ENCODE results near the gene RANBP10.

RANBP10 gene

DNA sequence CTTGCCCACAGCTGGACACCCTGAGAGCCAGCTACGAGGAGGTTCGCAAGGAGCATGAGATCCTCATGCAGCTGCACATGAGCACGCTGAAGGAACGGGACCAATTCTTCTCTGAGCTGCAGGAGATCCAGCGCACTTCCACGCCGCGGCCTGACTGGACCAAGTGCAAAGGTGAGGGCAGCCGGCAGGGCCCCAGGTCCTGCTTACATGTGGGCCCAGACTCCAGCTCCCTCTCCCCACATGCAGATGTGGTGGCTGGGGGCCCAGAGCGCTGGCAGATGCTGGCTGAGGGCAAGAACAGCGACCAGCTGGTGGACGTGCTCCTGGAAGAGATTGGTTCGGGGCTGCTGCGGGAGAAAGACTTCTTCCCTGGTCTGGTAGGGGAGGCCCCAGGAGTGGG, 19.5 kb upstream of the RANBP10 start:
- DNase-seq (ENCODE audit: low read depth), result no peak

DNA sequence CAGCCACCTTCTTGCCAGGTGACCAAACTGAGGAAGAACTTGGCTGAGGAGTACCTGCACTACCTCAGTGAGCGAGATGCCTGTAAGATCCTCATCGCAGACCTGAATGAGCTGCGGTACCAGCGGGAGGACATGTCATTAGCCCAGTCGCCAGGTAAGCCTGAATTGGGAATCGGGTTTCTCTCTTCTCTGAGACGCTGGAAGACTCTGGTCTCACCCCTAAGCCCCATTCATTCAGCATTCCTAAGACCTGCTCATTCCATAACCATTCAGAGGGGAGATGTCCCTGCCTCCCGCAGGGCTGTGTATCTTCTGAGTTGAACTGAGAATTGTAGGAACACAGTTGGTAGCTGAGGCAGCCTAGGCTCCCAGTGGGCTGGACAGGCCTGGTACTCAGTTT, 18.8 kb upstream of the RANBP10 start:
- no peak for DNase-seq (ENCODE audit: low read depth)

DNA sequence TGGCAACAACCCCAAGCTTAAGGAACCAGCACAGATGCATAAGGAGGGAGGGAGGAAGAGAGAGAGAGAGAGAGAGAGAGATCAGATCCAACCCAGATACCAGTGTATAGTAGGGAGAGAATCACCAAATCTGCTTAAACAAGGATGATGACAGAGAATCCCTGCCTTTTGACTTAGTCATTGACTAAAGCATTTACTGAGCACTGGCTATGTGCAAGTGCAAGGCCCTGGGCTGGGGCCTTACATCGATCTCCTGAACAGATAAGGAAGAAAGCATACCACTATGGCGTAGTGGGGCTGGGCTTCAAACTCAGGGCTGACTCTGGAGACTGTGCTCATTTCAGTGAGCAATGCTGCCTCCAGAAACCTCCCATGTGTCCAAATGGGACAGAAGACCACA, 16.2 kb upstream of the RANBP10 start:
- DNase-seq (ENCODE audit: low read depth), result no peak

DNA sequence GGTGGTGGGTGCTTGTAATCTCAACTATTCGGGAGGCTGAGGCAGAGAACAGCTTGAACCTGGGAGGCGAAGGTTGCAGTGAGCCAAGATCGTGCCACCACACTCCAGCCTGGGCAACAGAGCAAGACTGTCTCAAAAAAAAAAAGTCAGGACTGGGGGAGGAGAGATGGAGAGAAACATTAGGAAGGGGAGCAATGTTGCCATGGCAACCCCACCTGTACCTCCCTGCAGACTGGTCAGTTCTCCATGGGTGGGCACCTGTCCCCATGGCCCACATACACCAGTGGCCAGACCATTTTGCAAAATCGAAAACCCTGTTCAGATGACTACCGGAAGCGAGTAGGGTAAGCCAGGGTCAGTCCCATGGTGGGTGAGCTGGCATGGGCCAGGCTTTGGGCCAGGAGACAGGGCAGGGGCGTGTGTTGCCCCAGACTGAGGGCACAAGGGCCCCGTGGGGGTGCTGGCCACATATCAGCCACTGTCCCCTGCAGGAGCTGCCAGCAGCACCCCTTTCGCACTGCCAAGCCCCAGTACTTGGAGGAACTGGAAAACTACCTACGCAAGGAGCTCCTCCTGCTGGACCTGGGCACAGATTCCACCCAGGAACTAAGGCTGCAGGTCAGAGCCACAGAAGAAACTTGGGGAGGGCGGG, 14.4 kb upstream of the RANBP10 start:
- DNase-seq (ENCODE audit: low read depth), result no peak

DNA sequence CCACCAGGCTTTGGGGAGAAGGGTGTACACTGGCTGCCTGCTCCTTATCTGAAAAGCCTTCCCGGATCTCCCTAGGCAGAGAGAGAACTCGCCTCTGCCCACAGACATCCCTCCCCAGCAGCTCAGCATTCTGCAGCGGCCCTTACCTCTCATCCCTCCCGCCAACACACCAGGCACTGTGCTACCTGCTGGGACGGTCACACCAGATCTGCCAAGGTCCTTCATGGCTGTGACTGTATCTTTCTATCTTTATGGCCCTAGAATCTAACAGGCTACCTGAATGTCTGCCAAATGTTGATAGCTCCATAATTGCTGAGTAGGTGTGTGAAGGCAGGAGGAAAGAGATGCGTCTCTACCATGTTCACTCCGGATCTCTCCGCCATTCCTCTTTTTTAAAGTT, 8.2 kb upstream of the RANBP10 start:
- DNase-seq (ENCODE audit: low read depth), result no peak

DNA sequence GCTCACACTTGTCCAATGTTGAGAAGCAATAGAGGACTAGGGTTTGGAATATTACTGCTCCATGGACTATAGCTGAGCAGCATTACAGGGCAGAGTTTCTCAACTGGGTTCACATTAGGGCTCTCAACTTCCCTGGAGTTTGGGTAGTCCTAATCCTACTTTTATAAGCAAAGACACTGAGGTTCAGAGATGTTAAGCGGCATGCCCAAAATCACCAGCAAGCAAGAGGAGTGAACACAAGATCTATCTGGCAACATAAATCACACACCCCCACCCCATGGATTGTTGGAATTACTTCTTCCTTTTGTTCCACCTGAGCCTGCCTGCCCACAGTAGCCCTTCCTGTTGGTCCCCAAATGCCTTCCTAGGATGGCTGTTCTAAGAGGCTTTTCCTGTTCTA, 5.5 kb upstream of the RANBP10 start:
- DNase-seq (ENCODE audit: low read depth), result no peak

DNA sequence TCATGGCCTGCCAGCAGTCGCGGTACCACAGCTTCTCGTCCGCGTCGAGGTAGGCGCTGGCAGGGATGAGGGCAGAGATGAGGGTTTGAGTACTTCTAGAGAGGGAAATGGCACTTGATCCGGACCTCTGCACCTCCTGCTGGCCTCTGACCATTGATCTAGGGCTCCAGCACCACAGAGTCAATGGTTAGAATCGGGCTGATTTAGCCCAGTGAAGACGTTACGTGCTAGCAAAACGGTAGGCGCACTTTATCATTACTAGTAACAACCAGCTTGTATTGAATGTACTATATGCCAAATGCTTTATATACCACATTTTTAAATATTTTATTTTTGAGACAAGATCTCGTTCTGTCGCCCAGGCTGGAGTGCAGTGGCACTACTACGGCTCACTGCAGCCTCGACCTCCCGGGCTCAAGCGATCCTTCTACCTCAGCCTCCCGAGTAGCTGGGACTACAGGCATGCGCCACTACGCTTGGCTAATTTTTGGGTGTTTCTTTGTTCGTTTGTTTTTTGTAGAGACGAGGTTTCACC, 855 bp upstream of the RANBP10 start:
- DNase-seq (ENCODE audit: low read depth), result no peak

DNA sequence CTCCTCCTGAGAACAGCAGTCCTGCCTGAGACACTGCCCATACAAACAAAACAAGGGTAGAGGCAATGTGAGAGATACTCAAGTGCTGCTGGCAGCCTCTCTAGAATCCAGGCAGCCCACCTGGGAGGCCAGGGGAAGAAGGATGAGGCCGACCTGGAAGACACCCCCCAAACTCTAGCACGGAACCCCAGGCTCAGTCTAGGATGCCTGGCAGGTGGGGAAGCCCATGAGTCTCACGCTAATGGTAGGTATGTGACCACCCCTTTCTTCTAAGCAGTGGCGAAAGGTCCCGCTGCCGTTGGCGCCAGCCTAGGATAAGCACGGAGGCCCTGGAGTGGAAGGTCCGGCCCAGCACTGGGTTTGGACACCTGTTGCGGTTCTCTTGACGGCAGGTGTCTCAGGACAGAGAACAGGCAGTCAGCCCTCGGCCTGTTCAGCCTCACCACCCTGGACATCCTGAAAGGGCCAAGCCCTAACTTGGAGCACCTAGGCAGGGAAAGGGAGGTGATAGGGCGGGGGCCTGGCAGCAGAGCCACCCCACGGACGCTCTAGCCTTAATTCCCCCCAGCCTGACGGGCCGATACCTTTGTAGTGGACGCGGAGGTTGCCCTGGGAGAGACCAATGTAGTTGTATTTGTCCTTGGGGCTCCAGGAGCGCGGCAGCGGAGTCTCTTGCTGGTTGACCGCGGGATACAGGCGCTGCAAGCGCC, 487 bp downstream of the RANBP10 start:
- no peak for DNase-seq (ENCODE audit: low read depth)

DNA sequence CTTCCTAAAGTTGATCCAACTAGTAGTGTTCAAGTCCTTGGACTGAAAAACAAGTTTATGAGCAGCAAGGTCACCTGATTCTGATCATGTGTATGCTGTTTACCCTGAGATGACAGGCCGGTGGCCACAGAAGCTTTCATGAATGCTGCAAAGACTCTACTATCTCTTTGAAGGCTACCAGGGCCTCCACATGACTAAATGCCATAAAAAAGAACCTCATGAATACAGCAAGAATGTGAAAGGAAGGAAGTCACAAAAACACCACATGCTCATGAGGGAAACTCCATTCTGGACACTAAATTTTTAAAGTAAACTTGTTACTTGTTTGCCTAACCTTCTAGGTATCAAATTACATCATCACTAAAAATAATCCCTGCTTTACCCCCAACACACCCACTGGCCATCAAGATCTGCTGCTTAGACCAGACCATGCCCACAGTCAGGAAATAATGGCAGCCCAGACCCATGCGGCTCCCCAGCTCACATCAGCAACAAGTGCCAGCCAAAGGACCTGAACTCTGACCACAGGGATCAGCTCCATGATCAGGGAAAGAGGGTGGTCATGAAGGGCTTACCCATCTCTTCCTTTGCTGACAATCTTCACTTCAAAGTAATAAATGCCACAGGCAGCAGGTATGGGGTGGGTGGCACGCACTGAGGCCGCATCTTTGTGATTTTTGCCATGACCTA, 1.4 kb downstream of the RANBP10 start:
- no peak for DNase-seq (ENCODE audit: low read depth)

DNA sequence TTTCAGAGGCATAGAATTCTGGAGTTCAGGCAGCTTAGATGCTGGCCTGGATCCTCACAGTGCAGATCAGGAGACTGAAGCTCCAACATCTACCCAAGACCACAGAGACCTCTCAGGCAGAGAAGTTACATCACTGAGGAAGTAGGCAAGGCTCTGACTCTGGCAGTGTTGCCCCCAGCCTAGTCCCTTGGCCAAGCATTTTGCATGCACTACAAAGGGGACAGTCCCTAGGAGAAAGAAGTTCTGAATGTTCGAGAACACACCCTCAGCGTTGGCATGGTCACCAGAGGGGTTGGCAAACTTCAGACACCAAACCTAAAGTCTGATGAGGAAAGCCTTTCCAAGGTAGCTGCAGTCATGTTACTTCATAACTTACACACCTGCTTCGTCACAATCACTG, 2.5 kb downstream of the RANBP10 start:
- no peak for DNase-seq (ENCODE audit: low read depth)

DNA sequence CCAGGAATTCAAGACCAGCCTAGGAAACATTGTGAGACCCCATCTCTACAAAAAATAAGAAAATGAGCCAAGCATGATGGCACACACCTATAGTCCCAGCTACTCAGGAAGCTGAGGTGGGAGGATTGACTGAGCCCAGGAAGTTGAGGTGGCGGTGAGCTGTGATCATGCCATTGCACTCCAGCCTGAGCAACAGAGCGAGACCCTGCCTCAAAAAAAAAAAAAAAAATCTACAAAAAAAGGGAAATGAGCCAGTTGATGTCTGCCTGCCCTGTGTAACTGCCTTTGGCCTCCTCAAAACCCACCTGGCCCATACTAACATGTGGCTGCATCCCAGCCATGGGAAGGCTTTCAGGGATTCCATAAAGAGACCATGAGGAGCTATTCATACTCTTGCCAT, 4.5 kb downstream of the RANBP10 start:
- no peak for DNase-seq (ENCODE audit: low read depth)

DNA sequence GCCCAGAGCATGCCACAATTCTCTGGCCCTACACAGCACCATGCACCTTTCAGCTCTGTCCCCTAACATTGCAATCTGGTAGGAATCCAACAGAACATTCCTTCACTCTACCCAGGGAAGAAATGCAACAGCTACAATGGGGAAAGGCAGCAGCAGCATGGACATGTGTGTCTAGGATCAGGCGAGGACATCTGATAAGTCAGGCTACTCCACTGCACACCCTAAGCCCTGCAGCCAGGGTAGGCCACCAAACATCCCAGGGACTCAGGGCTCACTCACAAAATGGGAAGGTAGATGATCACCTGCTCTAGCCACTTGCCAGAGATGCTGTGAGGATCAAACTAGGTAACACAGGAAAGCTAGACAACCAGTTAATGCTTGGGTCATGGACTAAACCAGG, 5.1 kb downstream of the RANBP10 start:
- no peak for DNase-seq (ENCODE audit: low read depth)

DNA sequence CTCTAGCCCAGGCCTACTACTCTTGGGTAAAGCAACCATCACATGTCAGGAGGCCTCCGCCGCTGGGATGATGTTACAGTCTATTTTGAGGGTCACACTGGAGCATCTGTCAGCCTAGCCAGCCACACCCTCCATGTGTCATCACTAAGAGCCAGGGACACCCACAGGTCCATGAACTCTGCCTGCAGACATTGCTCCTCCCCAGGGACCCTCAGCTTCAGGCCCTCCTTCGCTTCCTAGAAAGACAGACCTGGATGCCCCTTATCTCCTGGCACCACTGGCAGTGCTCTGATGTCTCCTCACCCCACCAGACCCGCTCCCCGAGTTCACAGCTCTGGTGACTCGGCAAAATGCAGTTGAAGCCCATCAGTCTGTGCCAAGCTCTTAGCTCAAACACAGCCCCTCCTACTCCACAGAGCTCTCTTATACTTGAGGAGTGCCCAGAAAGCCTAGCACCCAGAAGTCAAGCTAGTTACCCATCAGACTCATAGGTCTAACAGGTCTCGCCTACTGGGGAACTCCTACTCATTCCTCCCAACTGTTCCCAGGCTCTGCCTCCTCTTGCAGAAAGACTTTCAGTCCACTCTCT, 5.9 kb downstream of the RANBP10 start:
- no peak for DNase-seq (ENCODE audit: low read depth)

DNA sequence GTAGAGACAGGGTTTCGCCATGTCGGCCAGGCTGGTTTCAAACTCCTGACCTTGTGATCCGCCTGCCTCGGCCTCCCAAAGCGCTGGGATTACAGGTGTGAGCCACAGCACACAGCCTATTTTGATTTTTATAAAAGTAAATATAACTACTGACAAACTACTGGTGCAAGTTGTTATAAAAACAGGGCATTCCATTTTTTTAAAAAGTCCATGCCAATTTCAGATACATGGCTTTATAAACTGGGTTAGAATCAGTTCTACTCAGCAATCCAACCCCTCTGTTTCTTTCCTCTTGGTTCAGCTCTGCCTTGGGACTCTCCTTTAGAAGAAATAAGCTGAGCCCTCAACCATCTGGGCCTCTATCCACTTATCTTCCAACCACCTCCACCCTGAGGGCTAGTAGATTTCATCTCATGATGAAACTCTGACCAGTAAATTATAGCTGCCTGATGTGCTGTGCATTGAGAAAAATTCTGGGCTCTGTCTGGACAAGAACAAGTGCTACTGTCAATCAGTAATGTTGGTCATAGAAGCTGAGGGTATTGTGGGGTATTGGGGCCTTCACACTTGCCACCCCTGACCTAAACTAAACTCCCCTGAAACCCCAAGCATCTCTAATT, 10.2 kb downstream of the RANBP10 start:
- DNase-seq (ENCODE audit: low read depth), result no peak

DNA sequence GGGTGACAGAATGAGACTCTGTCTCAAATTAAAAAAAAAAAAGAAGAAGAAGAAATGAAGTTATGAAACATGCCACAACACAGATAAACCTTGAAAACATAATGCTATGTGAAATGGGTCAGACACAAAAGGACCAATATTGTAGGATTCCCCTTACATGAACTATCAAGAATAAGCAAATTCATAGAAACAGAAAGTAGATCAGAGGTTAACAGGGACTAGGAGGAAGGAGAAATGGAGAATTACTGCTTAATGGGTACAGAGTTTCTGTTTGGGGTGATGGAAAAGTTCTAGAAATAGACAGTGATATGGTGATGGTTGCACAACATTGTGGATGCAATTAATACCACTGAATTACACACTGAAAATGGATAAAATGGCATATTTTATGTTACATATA, 16.3 kb downstream of the RANBP10 start:
- no peak for DNase-seq (ENCODE audit: low read depth)

DNA sequence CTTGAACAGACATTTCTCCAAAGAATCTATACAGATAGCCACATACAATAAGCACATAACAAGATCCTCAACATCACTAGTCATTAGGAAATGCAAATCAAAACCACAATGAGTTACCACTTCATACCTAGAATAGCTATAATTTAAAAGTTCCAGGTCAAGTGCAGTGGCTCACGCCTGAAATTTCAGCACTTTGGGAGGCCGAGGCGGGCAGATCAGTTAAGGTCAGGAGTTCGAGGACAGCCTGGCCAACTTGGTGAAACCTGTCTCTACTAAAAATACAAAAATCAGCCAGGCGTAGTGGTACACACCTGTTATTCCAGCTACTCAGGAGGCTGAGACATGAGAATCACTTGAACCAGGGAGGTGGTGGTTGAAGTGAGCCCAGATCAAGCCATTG, 19.9 kb downstream of the RANBP10 start:
- no peak for DNase-seq (ENCODE audit: low read depth)

DNA sequence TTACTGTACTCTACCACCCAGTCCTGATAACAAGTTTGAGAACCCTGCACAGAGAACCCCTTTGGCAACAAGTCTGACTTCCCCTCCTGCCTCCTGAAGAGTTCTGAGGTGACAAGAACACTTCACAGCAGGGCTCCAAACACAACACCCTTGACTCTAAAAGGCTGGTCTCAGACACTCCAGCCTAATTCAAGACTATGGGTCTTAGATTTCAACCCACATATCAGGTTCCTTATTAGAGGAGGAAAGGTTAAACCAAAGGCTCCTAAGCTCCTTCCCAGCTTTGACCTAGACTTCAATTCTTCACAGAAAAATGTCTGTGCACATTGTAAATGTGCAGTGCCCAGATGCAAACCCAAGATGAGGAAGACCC, 23.0 kb downstream of the RANBP10 start:
- DNase-seq (ENCODE audit: low read depth), result no peak

DNA sequence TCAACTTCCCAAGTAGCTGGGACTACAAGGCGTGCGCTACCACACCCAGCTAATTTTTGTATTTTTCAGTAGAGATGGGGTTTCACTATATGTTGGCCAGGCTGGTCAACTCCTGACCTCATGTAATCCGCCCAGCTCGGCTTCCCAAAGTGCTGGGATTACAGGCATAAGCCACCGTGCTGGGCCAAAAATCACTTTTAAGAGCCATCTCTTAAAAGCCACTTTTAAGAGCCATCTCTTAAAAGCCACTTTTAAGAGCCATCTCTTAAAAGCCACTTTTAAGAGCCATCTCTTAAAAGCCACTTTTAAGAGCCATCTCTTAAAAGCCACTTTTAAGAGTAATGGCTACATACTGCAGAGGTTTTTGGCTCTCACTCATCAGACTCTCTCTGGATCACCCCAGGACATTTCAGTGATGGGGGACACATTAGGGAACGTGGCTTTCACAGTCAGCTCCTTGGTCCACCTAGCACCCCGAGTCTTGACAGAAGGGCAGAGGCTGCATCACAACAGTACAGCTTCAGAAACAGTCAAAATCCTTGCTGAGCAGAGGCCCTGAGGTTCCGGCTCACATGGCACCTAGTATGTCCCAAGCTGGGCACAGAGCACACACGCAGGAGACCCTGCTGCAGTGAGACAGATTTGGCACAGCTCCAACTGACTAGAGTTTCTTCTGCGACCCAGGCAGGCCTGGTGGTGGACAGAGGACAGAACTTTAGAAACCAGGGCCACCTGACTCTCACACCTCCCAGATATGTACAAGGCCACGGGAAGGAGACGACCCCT, 23.6 kb downstream of the RANBP10 start:
- DNase-seq (ENCODE audit: low read depth), result no peak

DNA sequence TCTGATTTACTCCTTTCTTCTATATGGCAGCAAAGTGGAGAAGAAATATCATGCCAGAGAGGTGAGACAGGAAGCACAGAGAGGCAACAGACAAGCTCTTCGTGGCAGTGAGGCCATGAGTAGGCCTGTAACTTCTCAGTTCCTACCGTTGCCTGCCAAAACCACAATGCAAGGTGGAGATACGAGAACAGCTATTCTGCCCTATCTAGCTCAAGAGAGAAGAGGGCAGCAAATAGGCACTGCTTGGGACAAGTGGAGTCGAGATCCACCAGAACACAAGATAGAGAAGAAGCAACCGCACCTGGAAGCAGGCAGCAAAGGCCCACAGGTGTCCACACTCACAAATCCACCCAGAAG, 24.8 kb downstream of the RANBP10 start:
- no peak for DNase-seq (ENCODE audit: low read depth)

DNA sequence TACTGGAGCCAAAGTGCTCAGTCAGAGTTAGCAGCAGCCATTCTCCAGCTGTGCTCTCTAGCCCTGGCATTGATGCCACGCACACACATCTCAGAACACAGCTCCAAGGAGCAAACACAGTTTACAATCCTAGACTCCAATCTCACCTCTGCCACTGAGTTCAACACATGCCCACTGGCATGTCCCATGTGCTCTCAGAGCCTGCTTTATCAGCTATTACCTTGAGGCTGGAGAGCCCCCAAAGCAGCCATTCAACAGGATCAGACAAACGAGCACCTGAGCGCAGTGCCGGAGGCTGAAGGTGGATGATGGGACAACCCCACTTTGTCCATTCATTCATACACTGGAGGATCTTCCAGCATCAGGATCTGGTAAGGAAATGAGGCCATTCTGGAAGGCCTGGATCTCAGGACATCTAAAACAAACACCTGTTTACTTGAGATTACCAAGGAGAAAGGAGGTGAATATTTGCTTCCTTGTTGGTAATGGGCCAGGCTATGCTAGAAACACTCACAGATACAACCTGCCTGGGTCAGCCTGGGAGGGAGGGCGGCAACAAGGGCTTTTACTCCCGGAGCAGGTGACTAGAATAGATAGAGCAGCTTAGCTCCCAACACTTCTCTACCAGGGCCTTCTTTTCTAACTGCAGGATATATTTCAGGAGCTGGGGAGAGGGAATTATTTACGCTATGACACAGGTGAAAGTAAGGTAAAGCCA, 25.4 kb downstream of the RANBP10 start:
- DNase-seq (ENCODE audit: low read depth), result no peak

Measured in stimulated activated CD8-positive, alpha-beta memory T cell treated with anti-CD3 and anti-CD28 coated beads, Interleukin-7, amount 100 ng/mL, for 24 hours (primary cell).